GM12891 (cell line): ENCODE measurements around the gene ZNF764.
A peak's percentile ranks its signal among the peaks of the same experiment; 100 is the strongest.

ENCODE experiments used
- PAX5 ChIP-seq: IDR thresholded peaks from 2 replicates; pipeline ENCODE4 v1.6.1; 2011; ENCODE audit warnings: low read length, moderate library complexity, mild to moderate bottlenecking; ENCODE audit not compliant: insufficient read depth, severe bottlenecking
- POLR2A ChIP-seq: IDR thresholded peaks from 2 replicates; pipeline ENCODE4 v1.6.1; 2011; ENCODE audit warnings: low read depth, low read length, control low read depth
- POLR2AphosphoS5 ChIP-seq: IDR thresholded peaks from 2 replicates; pipeline ENCODE4 v1.6.1; 2011; ENCODE audit warnings: low read depth, low read length, control low read depth
- POU2F2 ChIP-seq: IDR thresholded peaks from 2 replicates; pipeline ENCODE4 v1.6.1; 2011; ENCODE audit warnings: low read depth, mild to moderate bottlenecking, control low read depth, low read length, moderate library complexity
- SPI1 ChIP-seq: IDR thresholded peaks from 2 replicates; pipeline ENCODE4 v1.6.1; 2011; ENCODE audit warnings: low read depth, low read length, control low read depth
- TAF1 ChIP-seq: IDR thresholded peaks from 2 replicates; pipeline ENCODE4 v1.6.1; 2011; ENCODE audit warnings: low read depth, low read length, control low read depth

DNA sequence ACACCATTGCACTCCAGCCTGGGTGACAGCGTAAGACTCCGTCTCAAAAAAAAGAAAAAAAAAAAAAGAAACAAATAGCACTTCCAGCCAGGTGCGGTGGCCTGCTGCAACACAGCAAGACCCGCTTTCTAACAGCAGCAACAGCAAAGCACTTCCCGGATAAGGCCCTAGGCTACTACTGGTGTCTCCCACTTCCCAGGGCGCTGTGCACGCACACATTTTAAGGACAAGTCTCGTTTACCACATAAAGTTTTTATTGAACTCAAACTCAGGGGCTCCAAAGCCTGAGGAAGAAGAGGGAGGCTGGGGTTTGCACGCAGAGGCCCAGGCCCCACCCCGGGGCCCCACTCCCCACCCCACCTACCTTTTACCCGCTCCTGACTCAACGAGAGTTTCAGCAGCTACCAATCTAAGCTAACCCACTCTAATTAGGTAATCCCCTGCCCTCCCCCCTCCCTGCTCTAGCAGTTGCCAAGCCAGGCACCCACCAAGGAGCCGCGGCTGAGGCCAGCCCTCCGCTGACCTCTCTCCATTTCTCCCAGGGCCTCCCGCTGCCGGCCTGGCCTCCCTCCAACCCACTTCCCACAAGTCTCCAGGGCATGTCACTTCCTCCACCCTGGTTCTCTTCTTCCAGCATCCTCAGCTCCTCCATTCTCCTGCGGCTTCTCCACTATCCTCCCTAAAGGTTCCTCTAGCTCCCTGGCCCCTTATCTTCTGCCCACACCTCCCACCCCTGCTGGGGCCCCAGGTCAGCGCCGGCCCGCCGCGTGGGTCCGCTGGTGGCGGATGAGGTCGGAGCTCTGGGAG lies 34.2 kb downstream of the ZNF764 start:
- peak; percentile 29; the same call in 1 of the 2 replicates for TF ChIP-seq POLR2A
- TF ChIP-seq POLR2AphosphoS5, result no peak
- no peak for TF ChIP-seq PAX5
- no peak for TF ChIP-seq TAF1
- TF ChIP-seq SPI1, result no peak
- TF ChIP-seq POU2F2, result no peak
